OCI-LY7 (cell line): ENCODE measurements around the gene CCDC74A.
"Not testable (repeated sequence)": the region's sequence is repeated elsewhere in the genome, so short reads cannot be mapped to it uniquely, and the experiment has no call there.

Source experiments
- CTCF ChIP-seq: fragments of 200-600 bp; sonication (generic); conservative IDR thresholded peaks from 2 replicates; pipeline ENCODE4 v1.5.1; 2014; ENCODE audit warnings: mild to moderate bottlenecking, antibody characterized with exemption, low read length, moderate library complexity, mixed read lengths
- EZH2phosphoT487 ChIP-seq: fragments of 200-600 bp; sonication (generic); IDR thresholded peaks from 2 replicates; pipeline ENCODE4 v1.6.1; 2018; ENCODE audit warnings: low read depth, borderline replicate concordance, mild to moderate bottlenecking, mixed run types, antibody characterized with exemption, low read length, moderate library complexity, mixed read lengths

GRCh38 chr2:131530626-131531344, 3.1 kb downstream of the CCDC74A start:
- TF ChIP-seq CTCF, result peak; percentile 29; the same call in 1 of the 2 replicates
- TF ChIP-seq EZH2phosphoT487, result not testable (repeated sequence)
